MM.1S (cell line): ENCODE data around the gene STK32A.

Experiments
- DNase-seq: peaks from one replicate; pipeline ENCODE4 v3.0.0-alpha.2; 2015
- H2AFZ ChIP-seq: fragments of 300-600 bp; sonication (generic); 2 replicates; pipeline ENCODE4 v1.6.0; 2016; ENCODE audit warnings: antibody characterized with exemption, low read length
- H3F3A ChIP-seq: fragments of 300-600 bp; sonication (generic); 2 replicates; pipeline ENCODE4 v1.6.1; 2016; ENCODE audit warnings: mild to moderate bottlenecking, antibody characterized with exemption, low read length, moderate library complexity, mixed read lengths; ENCODE audit not compliant: insufficient read depth
- H3K27ac ChIP-seq: fragments of 300-600 bp; sonication (generic); 2 replicates; pipeline ENCODE4 v1.5.1; 2016; ENCODE audit warnings: mild to moderate bottlenecking, low read length
- H3K27me3 ChIP-seq: fragments of 300-600 bp; sonication (generic); replicated peaks from 2 replicates; pipeline ENCODE4 v1.6.0; 2016; ENCODE audit warnings: low read length; ENCODE audit not compliant: insufficient read depth
- H3K36me3 ChIP-seq: fragments of 300-600 bp; sonication (generic); replicated peaks from 2 replicates; pipeline ENCODE4 v1.6.1; 2016; ENCODE audit warnings: mild to moderate bottlenecking, low read length, mixed read lengths; ENCODE audit not compliant: insufficient read depth
- H3K4me1 ChIP-seq: fragments of 300-600 bp; sonication (generic); 2 replicates; pipeline ENCODE4 v1.6.1; 2016; ENCODE audit warnings: low read length, mixed read lengths
- H3K4me2 ChIP-seq: fragments of 300-600 bp; sonication (generic); 2 replicates; pipeline ENCODE4 v1.6.0; 2016; ENCODE audit warnings: low read depth, low read length
- H3K4me3 ChIP-seq: fragments of 300-600 bp; sonication (generic); 2 replicates; pipeline ENCODE4 v1.5.1; 2016; ENCODE audit warnings: low read length, mixed read lengths
- H3K79me2 ChIP-seq: fragments of 300-600 bp; sonication (generic); 2 replicates; pipeline ENCODE4 v1.6.1; 2016; ENCODE audit warnings: mixed run types, low read length, mixed read lengths
- H3K9ac ChIP-seq: fragments of 300-600 bp; sonication (generic); 2 replicates; pipeline ENCODE4 v1.6.1; 2016; ENCODE audit warnings: low read length, mixed read lengths
- H3K9me2 ChIP-seq: fragments of 300-600 bp; sonication (generic); replicated peaks from 2 replicates; pipeline ENCODE4 v1.6.1; 2016; ENCODE audit warnings: mild to moderate bottlenecking, low read length, mixed read lengths; ENCODE audit not compliant: insufficient read depth
- H3K9me3 ChIP-seq: fragments of 300-600 bp; sonication (generic); replicated peaks from 2 replicates; pipeline ENCODE4 v1.6.1; 2016; ENCODE audit warnings: mild to moderate bottlenecking, low read length, mixed read lengths; ENCODE audit not compliant: insufficient read depth
- H4K20me1 ChIP-seq: fragments of 300-600 bp; sonication (generic); 2 replicates; pipeline ENCODE4 v1.6.1; 2016; ENCODE audit warnings: mild to moderate bottlenecking, low read length, moderate library complexity, mixed read lengths; ENCODE audit not compliant: insufficient read depth
- EZH2 ChIP-seq: fragments of 300-600 bp; sonication (generic); optimal IDR thresholded peaks from 2 replicates; pipeline ENCODE3; 2017; ENCODE audit warnings: low read depth, mild to moderate bottlenecking, antibody characterized with exemption, low read length, mixed read lengths
- EZH2phosphoT487 ChIP-seq: fragments of 300-600 bp; sonication (generic); IDR thresholded peaks from 2 replicates; pipeline ENCODE4 v1.6.1; 2018; ENCODE audit warnings: antibody characterized with exemption, low read length
- TF ChIP-seq, protein P1 (sequence below): fragments of 300-600 bp; sonication (generic); IDR thresholded peaks from 2 replicates; pipeline ENCODE4 v1.5.1; 2016; ENCODE audit warnings: antibody characterized with exemption, low read length, mixed read lengths

Gene STK32A

GRCh38 chr5:147417135-147417813 is 182.4 kb downstream of the STK32A start:
- no peak for DNase-seq
- H3K36me3 ChIP-seq: no peaks in the 10 kb centered on the region

DNA sequence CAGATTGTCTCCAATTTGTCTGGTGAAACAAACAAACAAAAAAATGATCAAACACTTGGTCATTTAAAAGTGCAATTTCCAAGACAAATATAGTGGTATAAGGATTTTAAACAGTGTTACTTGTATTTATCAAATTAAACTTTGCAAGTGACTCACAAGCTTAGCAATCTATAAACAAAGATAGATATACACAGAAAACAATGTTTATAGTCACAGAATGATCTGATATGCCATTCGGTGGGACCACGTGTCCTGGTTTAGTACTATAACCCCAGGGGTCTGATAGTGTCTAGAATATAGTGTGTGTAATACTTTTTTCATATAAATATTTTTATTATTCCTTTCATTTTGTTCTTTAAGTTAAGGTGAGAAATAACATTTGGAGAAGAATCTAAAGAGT is 183.8 kb downstream of the STK32A start:
- Histone ChIP-seq H3K4me1 (no peaks in the 10 kb centered on the region), H3K79me2 (no peaks in the 10 kb centered on the region), H3F3A (no peaks in the 10 kb centered on the region), H3K9me3 (no peaks in the 10 kb centered on the region), H3K9ac (no peak overlapping the region), H3K4me2 (no peak overlapping the region), H3K9me2 (no peaks in the 10 kb centered on the region), H3K27ac (no peak overlapping the region), H3K36me3 (no peaks in the 10 kb centered on the region), H3K4me3 (no peak overlapping the region), H2AFZ (no peak overlapping the region), H3K27me3 (no peaks in the 10 kb centered on the region), H4K20me1 (no peaks in the 10 kb centered on the region)
- DNase-seq: no peak
- no peak for TF ChIP-seq EZH2

More at GRCh38 chr5:147417135-147417813, 182.4 kb downstream of the STK32A start:
- Histone ChIP-seq H3K79me2 (no peaks in the 10 kb centered on the region), H4K20me1 (no peaks in the 10 kb centered on the region), H3K27me3 (no peaks in the 10 kb centered on the region), H3K9me2 (no peaks in the 10 kb centered on the region), H3K4me1 (no peaks in the 10 kb centered on the region), H2AFZ (no peak overlapping the region), H3K9ac (no peak overlapping the region), H3K4me2 (no peak overlapping the region), H3K4me3 (no peak overlapping the region), H3F3A (no peaks in the 10 kb centered on the region), H3K9me3 (no peaks in the 10 kb centered on the region), H3K27ac (no peak overlapping the region)
- TF ChIP-seq, protein P1, sequence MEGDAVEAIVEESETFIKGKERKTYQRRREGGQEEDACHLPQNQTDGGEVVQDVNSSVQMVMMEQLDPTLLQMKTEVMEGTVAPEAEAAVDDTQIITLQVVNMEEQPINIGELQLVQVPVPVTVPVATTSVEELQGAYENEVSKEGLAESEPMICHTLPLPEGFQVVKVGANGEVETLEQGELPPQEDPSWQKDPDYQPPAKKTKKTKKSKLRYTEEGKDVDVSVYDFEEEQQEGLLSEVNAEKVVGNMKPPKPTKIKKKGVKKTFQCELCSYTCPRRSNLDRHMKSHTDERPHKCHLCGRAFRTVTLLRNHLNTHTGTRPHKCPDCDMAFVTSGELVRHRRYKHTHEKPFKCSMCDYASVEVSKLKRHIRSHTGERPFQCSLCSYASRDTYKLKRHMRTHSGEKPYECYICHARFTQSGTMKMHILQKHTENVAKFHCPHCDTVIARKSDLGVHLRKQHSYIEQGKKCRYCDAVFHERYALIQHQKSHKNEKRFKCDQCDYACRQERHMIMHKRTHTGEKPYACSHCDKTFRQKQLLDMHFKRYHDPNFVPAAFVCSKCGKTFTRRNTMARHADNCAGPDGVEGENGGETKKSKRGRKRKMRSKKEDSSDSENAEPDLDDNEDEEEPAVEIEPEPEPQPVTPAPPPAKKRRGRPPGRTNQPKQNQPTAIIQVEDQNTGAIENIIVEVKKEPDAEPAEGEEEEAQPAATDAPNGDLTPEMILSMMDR: no peak
- TF ChIP-seq EZH2: no peak
- TF ChIP-seq EZH2phosphoT487: no peak

DNA sequence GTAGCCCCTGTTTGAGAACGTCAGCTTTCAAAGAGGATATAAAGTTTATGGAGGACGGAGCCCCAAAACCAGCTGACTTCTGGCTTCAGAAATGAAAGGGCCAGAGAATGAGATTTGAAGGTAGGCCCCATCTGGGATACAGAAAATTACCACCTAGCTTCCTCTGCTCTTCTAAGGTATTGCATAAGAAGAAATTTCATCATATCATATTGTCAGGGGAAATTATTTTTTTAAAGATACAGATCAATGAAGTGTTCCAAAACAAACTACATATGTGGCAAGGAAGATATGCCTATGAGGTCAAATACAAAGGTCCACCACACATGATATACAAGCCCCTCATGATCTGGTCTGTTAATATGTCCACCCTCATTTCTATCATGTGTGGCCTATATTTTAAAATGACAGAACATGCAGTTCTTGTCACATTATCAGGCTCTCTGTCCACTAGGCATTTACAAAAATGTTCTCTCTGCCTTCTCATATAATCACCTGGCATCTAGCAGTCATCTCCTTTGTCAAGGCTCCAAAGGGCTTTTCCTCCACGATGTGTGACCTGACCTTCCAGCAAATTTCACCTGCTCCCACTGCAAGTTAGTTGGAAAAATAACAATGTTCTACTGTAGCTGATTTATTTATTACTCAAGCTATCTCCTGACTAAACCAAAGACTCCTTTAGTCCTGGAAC is 192.0 kb downstream of the STK32A start:
- no peak overlapping the region for H3K27ac ChIP-seq
- TF ChIP-seq, protein P1: no peak
- TF ChIP-seq EZH2phosphoT487 (no peak), EZH2 (no peak)
- H3K36me3 ChIP-seq: no peaks in the 10 kb centered on the region
- no peaks in the 10 kb centered on the region for H3F3A ChIP-seq
- no peak overlapping the region for H3K4me3 ChIP-seq
- no peak overlapping the region for H2AFZ ChIP-seq
- no peak overlapping the region for H3K4me2 ChIP-seq
- H3K4me1 ChIP-seq: no peaks in the 10 kb centered on the region
- no peaks in the 10 kb centered on the region for H3K9me3 ChIP-seq
- no peak overlapping the region for H3K9ac ChIP-seq
- H3K9me2 ChIP-seq: no peaks in the 10 kb centered on the region
- H4K20me1 ChIP-seq: no peaks in the 10 kb centered on the region
- H3K79me2 ChIP-seq: no peaks in the 10 kb centered on the region
- no peak for DNase-seq
- H3K27me3 ChIP-seq: no peaks in the 10 kb centered on the region
